SK-N-SH treated with all-trans-retinoic acid at 6 μM for 48 hours (cell line): ENCODE data around the gene CTSH.

Experiments
- CSDC2 ChIP-seq: fragments of 250-450 bp; sonication (Bioruptor Pico); IDR thresholded peaks from 2 replicates; pipeline ENCODE4 v1.5.0; 2020; ENCODE audit warnings: mild to moderate bottlenecking, moderate library complexity
- OSR1 ChIP-seq: fragments of 250-450 bp; sonication (Bioruptor Pico); IDR thresholded peaks from 2 replicates; pipeline ENCODE4 v1.8.0; 2022; ENCODE audit warnings: moderate library complexity, mild to moderate bottlenecking, inconsistent platforms
- RARB ChIP-seq: fragments of 250-450 bp; sonication (Bioruptor Pico); IDR thresholded peaks from 2 replicates; pipeline ENCODE4 v1.8.0; 2021; ENCODE audit warnings: mild to moderate bottlenecking, moderate library complexity
- TCF4 ChIP-seq: fragments of 250-450 bp; sonication (Bioruptor Pico); IDR thresholded peaks from 2 replicates; pipeline ENCODE4 v1.8.0; 2021; ENCODE audit warnings: mild to moderate bottlenecking, moderate library complexity, borderline replicate concordance
- ZC3H10 ChIP-seq: fragments of 250-450 bp; sonication (Bioruptor Pico); IDR thresholded peaks from 2 replicates; pipeline ENCODE4 v1.5.1; 2021; ENCODE audit warnings: mild to moderate bottlenecking, moderate library complexity
- ZFP30 ChIP-seq: fragments of 450-650 bp; formaldehyde crosslinking; IDR thresholded peaks from 2 replicates; pipeline ENCODE4 v1.5.0; 2022; ENCODE audit warnings: mild to moderate bottlenecking, moderate library complexity
- ZNF8 ChIP-seq: fragments of 450-650 bp; formaldehyde crosslinking; IDR thresholded peaks from 2 replicates; pipeline ENCODE4 v1.5.0; 2020; ENCODE audit warnings: mild to moderate bottlenecking, moderate library complexity
- TF ChIP-seq, protein P1 (sequence below): fragments of 250-450 bp; sonication (Bioruptor Pico); IDR thresholded peaks from 2 replicates; pipeline ENCODE4 v1.8.0; 2020; ENCODE audit warnings: mild to moderate bottlenecking, moderate library complexity, borderline replicate concordance
- TF ChIP-seq, protein P2 (sequence below): fragments of 250-450 bp; sonication (Bioruptor Pico); IDR thresholded peaks from 2 replicates; pipeline ENCODE4 v1.5.1; 2020; ENCODE audit warnings: low read depth, mild to moderate bottlenecking, moderate library complexity

GRCh38 chr15:78934655-78935023, 10.2 kb downstream of the CTSH start:
- TF ChIP-seq ZNF8 (no peak), TCF4 (CRISPR knock-in tag) (no peak), ZFP30 (CRISPR knock-in tag) (no peak), RARB (CRISPR knock-in tag) (no peak), CSDC2 (CRISPR knock-in tag) (no peak), ZC3H10 (CRISPR knock-in tag) (no peak), OSR1 (CRISPR knock-in tag) (no peak)
- TF ChIP-seq, protein P1, sequence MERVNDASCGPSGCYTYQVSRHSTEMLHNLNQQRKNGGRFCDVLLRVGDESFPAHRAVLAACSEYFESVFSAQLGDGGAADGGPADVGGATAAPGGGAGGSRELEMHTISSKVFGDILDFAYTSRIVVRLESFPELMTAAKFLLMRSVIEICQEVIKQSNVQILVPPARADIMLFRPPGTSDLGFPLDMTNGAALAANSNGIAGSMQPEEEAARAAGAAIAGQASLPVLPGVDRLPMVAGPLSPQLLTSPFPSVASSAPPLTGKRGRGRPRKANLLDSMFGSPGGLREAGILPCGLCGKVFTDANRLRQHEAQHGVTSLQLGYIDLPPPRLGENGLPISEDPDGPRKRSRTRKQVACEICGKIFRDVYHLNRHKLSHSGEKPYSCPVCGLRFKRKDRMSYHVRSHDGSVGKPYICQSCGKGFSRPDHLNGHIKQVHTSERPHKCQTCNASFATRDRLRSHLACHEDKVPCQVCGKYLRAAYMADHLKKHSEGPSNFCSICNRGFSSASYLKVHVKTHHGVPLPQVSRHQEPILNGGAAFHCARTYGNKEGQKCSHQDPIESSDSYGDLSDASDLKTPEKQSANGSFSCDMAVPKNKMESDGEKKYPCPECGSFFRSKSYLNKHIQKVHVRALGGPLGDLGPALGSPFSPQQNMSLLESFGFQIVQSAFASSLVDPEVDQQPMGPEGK (CRISPR knock-in tag): no peak
- TF ChIP-seq, protein P2, sequence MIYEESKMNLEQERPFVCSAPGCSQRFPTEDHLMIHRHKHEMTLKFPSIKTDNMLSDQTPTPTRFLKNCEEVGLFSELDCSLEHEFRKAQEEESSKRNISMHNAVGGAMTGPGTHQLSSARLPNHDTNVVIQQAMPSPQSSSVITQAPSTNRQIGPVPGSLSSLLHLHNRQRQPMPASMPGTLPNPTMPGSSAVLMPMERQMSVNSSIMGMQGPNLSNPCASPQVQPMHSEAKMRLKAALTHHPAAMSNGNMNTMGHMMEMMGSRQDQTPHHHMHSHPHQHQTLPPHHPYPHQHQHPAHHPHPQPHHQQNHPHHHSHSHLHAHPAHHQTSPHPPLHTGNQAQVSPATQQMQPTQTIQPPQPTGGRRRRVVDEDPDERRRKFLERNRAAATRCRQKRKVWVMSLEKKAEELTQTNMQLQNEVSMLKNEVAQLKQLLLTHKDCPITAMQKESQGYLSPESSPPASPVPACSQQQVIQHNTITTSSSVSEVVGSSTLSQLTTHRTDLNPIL (CRISPR knock-in tag): no peak
